Renal cortex interstitium (tissue), 3 donors: ENCODE results near the gene ENTPD5. TPM values are rescaled to one million over a fixed set of nuclear protein-coding genes. Genes with fewer than 3 reads are reported as not detected.

Experiments
- polyA plus RNA-seq, 3 donors: library from polyadenylated mRNA; unstranded; fragments of 120-200 nt; gene quantifications; one replicate each; pipeline ENCODE4 v1.2.1, GENCODE V29; 2013; ENCODE audit not compliant: insufficient read length in 3 of 3

Gene ENTPD5
- polyA plus RNA-seq, 3 donors, result 56.1 to 59.3 (median 59.1) TPM

Other genes starting within 250 kb of the ENTPD5 start
- 10 to 100 TPM; 14.7 to 31.6 (median 16.8) TPM for gene PTGR2, start 167.5 kb downstream of the ENTPD5 start, polyA plus RNA-seq
- gene ZNF410, start 132.4 kb downstream of the ENTPD5 start, polyA plus RNA-seq, result 10 to 100 TPM; 54.2 to 59.8 (median 58.1) TPM
- gene FAM161B, start 69.2 kb downstream of the ENTPD5 start, polyA plus RNA-seq, result 10 to 100 TPM; 11.8 to 15.6 (median 14.3) TPM
- 10 to 100 TPM; 29.0 to 37.5 (median 30.9) TPM for gene COQ6, start 69.0 kb downstream of the ENTPD5 start, polyA plus RNA-seq
- 10 to 100 TPM; 13.5 to 20.4 (median 19.9) TPM for gene BBOF1, start 61 bp upstream of the ENTPD5 start, polyA plus RNA-seq
- 100 to 1,000 TPM; 107 to 122 (median 109) TPM for gene ALDH6A1, start 65.2 kb upstream of the ENTPD5 start, polyA plus RNA-seq
- gene LIN52, start 65.7 kb upstream of the ENTPD5 start, polyA plus RNA-seq, result 10 to 100 TPM; 17.1 to 22.1 (median 19.0) TPM
- gene VSX2, start 220.2 kb upstream of the ENTPD5 start, polyA plus RNA-seq, result under 1 TPM; 0.06 TPM